Right cardiac atrium (tissue), 5 donors: Measurements from ENCODE around the gene CAMSAP1. TPM values are rescaled to one million over a fixed set of nuclear protein-coding genes. Genes with fewer than 3 reads are reported as not detected.

Source experiments
- ATAC-seq, 2 donors: fragments of 200-7000 bp; cut with Tn5 transposase; one replicate each; pipeline versions ENCODE4 v1.8.0 to v1.9.1; 2020; ENCODE audit warnings: moderate library complexity in 2 of 2, mild to moderate bottlenecking in 1 of 2
- DNase-seq, 3 donors: peaks; one replicate each; pipeline ENCODE4 v3.0.0-alpha.2; 2020
- H3K27ac ChIP-seq: one replicate; pipeline ENCODE4 v1.5.1; 2013; ENCODE audit warnings: mild to moderate bottlenecking, low read length, control low read depth, moderate library complexity
- H3K27me3 ChIP-seq: one replicate; pipeline ENCODE4 v1.6.1; 2013; ENCODE audit not compliant: control insufficient read depth, insufficient read depth
- H3K4me1 ChIP-seq: one replicate; pipeline ENCODE4 v1.6.1; 2013; ENCODE audit warnings: low read length; ENCODE audit not compliant: control insufficient read depth, insufficient read depth
- H3K4me3 ChIP-seq: one replicate; pipeline ENCODE4 v1.5.1; 2013; ENCODE audit warnings: low read length, control low read depth
- H3K9me3 ChIP-seq: one replicate; pipeline ENCODE4 v1.6.1; 2013; ENCODE audit warnings: low read length; ENCODE audit not compliant: control insufficient read depth
- WGBS: extraction: QIAGEN DNeasy Blood & Tissue Kit; methylation state at CpG from one replicate; pipeline ENCODE4 v1.1.7; 2013; 5-methylcytosine and 5-hydroxymethylcytosine counted together
- intact Hi-C, 4 donors: fragments of 100-400 bp; cut with DNase I; formaldehyde crosslinking; loops; one replicate each; pipeline versions ENCODE4 v1.11.0 to v1.14.0; 2022 to 2023
- polyA plus RNA-seq: library from polyadenylated mRNA; stranded (reverse); fragments of 200-250 nt; gene quantifications from one replicate; pipeline ENCODE4 v1.2.3, GENCODE V29; 2013
- total RNA-seq, 4 donors: library from RNA; stranded (reverse); fragmentation: NEBNext Ultra II Directional; extraction: Animal tissue kit (Norgen Biotek cat#: 25700); gene quantifications; one replicate each; pipeline ENCODE4 v1.2.1, GENCODE V29; 2021
- donor health status: healthy with polysubstance abuse.
- donor health status: DM: no; HTN: yes; CAD: no.
- donor health status: DM: no; HTN: no; CAD: no.
- donor health status: DM: no; HTN: yes; CAD: no; lungs with severe emphysema.
- donor health status: DM: yes; HTN: yes; CAD: no.

Gene CAMSAP1
- total and polyA plus RNA-seq, 5 donors: 10.0 to 22.8 (median 18.2) TPM

- H3K9me3 ChIP-seq: no peaks in the 10 kb centered on the region
- no peaks in the 10 kb centered on the region for H3K27me3 ChIP-seq
- no peak overlapping the region for H3K4me3 ChIP-seq
- ATAC-seq: no peak
- DNase-seq: no peak
- no peak overlapping the region for H3K27ac ChIP-seq
- intact Hi-C loops: loop anchor here in 1 of 4 donors (10.0 kb wide), 1 partner anchor 240 kb away; no protein-coding TSS in a partner anchor
- WGBS: 79% methylated on average over 16 of the region's 16 CpGs
- H3K4me1 ChIP-seq: peaks cover 17% of the 10 kb centered on the region
Measured at GRCh38 chr9:135884328-135885035, 22.9 kb downstream of the CAMSAP1 start.

- Histone ChIP-seq H3K4me1 (peaks cover 17% of the 10 kb centered on the region), H3K27me3 (no peaks in the 10 kb centered on the region), H3K4me3 (no peak overlapping the region), H3K27ac (no peak overlapping the region), H3K9me3 (no peaks in the 10 kb centered on the region)
- WGBS: 84% methylated on average over 15 of the region's 15 CpGs
- intact Hi-C loops: loop anchor here in 1 of 4 donors (10.0 kb wide), 1 partner anchor 241 kb away; no protein-coding TSS in a partner anchor
- DNase-seq (peak in 2 of 3 donors; percentile 72 to 74), ATAC-seq (no peak)
Measured at GRCh38 chr9:135883410-135884089, 23.8 kb downstream of the CAMSAP1 start.

DNA sequence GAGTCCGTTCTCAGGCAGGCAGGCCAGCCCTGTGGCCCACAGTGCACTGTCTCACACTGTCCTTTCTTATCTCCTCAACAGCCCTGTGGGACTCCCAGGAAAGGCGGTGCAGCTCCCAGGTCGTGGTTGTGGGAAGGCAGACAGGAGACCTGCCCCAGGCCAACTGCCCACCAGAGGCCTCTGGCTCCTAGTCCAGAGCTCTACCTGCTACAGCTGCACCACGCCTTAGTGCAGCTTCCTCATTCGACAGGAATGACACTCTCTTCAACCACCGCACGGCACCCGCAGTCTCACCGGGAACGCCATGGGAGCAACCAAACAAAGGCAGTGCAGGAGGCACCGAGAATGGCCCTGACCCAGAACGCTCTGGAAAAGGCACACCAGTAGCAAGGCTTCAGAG lies 25.3 kb downstream of the CAMSAP1 start:
- H3K27me3 ChIP-seq: no peaks in the 10 kb centered on the region
- H3K27ac ChIP-seq: no peak overlapping the region
- no peak for ATAC-seq
- intact Hi-C loops: loop anchor here in 1 of 4 donors (10.0 kb wide), 1 partner anchor 243 kb away; no protein-coding TSS in a partner anchor
- WGBS: 85% methylated on average over 12 of the region's 12 CpGs
- no peaks in the 10 kb centered on the region for H3K9me3 ChIP-seq
- H3K4me1 ChIP-seq: peaks cover 5% of the 10 kb centered on the region
- DNase-seq: no peak
- H3K4me3 ChIP-seq: no peak overlapping the region

- no peaks in the 10 kb centered on the region for H3K27me3 ChIP-seq
- DNase-seq (no peak), ATAC-seq (no peak)
- H3K27ac ChIP-seq: no peak overlapping the region
- no peaks in the 10 kb centered on the region for H3K9me3 ChIP-seq
- intact Hi-C loops: loop anchor here in 1 of 4 donors (10.0 kb wide), 1 partner anchor 244 kb away; no protein-coding TSS in a partner anchor
- no peaks in the 10 kb centered on the region for H3K4me1 ChIP-seq
- 82% methylated on average over 12 of the region's 12 CpGs for WGBS
- H3K4me3 ChIP-seq: no peak overlapping the region
Measured at GRCh38 chr9:135880438-135880837, 26.9 kb downstream of the CAMSAP1 start.

GRCh38 chr9:135879619-135880018 lies 27.7 kb downstream of the CAMSAP1 start:
- no peak overlapping the region for H3K27ac ChIP-seq
- no peak for DNase-seq

DNA sequence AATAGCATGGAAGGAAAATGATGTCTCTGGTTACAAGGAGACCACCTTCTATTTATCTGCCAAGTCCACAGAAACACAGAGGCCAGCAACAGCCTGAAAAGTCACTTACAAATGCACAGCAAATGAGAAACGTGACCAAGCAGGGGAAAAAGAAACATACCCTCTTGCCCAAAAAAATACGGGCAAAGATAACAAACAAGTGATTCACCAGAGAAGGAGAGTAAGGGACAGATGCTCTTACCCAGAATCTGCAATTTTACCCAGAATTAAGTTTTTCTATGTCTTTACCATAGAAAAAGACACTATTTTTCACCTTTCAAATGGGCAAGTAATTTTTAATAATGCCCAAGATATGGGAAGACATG lies 28.1 kb downstream of the CAMSAP1 start:
- no peaks in the 10 kb centered on the region for H3K4me1 ChIP-seq
- H3K4me3 ChIP-seq: no peak overlapping the region
- DNase-seq: no peak

More at GRCh38 chr9:135879619-135880018, 27.7 kb downstream of the CAMSAP1 start:
- intact Hi-C loops: loop anchor here in 1 of 4 donors (10.0 kb wide), 1 partner anchor 245 kb away; no protein-coding TSS in a partner anchor
- Histone ChIP-seq H3K4me3 (no peak overlapping the region), H3K4me1 (no peaks in the 10 kb centered on the region), H3K9me3 (no peaks in the 10 kb centered on the region), H3K27me3 (no peaks in the 10 kb centered on the region)
- 48% methylated on average over 8 of the region's 8 CpGs for whole genome bisulfite sequencing
- peak; percentile 55 to 57 for ATAC-seq

DNA sequence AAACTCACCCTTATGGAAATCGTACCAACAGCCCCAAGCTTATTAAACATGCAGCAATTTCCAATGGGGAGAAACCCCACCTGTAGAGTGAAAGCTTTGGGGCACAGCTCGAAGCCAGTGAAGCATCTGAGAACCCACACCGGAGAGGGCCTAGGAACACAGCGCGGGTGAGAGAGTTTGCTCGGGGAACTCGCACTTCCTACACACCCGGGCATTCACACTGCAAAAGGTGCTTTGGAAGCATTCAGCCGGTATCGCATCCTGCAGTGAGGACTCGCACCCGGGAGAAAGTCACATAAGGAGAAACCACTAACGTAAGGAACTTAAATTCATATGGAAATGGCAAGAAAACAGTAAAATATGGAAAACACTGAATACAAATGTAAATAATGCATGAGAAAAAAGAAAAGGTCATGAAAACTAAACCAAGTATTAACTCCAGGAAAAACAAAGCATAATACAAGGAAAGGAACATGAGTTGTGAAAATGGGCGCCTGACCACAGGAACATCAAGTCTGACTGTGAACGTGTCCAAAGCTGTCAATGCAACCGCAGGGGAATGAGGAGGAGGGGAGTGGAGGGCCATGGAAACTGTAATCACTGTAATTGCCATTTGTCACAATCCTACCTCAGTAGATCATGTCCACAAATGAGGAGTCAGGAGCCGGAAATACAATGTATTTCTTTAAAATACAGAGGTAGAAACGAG lies 28.7 kb downstream of the CAMSAP1 start:
- Histone ChIP-seq H3K4me3 (no peak overlapping the region), H3K27me3 (no peaks in the 10 kb centered on the region), H3K9me3 (no peaks in the 10 kb centered on the region), H3K27ac (no peak overlapping the region), H3K4me1 (no peaks in the 10 kb centered on the region)
- no peak for ATAC-seq
- 86% methylated on average over 18 of the region's 18 CpGs for WGBS
- intact Hi-C loops: no loop called here
- DNase-seq: no peak

More for the DNA sequence above, 28.1 kb downstream of the CAMSAP1 start:
- Histone ChIP-seq H3K27me3 (no peaks in the 10 kb centered on the region), H3K27ac (no peak overlapping the region), H3K9me3 (no peaks in the 10 kb centered on the region)
- WGBS: 53% methylated on average over 2 of the region's 2 CpGs
- no peak for ATAC-seq
- intact Hi-C loops: no loop called here

DNA sequence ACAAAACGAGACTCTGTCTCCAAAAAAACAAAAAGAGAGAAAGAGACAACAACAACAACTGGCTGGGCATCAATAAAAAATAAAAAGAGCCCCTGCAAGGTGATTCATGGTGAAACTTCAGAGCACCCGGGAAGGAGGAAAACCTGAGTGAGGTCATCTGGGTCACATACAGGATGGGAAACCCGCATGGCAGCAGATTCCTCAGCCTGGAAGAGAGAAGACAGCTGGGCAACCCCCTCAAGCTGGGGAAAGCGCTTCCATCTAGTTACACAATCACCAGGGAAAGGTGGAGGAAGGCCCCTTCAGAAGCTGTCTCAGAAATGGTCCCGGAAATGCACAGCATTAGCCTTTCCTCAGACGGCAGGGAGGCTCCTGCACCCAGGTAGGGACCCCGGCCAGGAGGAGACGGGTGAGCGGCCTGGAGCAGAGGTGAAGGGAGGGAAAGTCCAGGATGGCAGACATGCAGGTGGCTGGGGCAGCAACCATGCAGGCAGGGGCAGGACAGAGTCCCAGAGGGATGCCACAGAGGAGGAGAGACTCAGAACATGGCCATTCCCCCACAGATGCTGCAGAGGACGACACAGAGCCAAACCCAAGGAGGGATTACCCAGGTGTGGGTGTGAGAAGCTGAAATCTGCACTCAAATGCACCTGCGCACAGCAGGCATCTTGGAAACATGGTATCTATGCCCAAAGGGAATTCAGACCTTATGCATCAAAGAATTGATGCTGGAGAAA lies 29.4 kb downstream of the CAMSAP1 start:
- Histone ChIP-seq H3K4me1 (no peaks in the 10 kb centered on the region), H3K9me3 (no peaks in the 10 kb centered on the region), H3K4me3 (no peak overlapping the region), H3K27me3 (no peaks in the 10 kb centered on the region), H3K27ac (no peak overlapping the region)
- DNase-seq (no peak), ATAC-seq (no peak)
- 85% methylated on average over 11 of the region's 11 CpGs for WGBS
- intact Hi-C loops: no loop called here

DNA sequence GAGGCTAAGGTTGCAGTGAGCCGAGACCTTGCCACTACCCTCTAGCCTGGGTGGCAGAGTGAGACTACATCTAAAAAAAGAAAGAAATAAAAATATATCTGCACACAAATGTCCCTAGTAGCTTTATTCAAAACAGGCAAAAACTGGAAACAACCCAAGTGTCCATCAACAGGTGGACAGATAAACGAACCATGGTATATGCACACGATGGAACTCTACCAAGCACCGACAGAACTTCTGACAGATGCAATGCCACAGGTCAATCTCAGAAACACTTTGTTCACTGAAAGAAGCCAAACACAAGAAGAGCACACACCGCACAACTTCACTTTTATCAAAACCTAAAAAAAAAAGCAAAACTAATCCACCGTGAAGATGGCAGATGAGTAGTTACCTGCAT lies 30.4 kb downstream of the CAMSAP1 start:
- H3K9me3 ChIP-seq: no peaks in the 10 kb centered on the region
- H3K27ac ChIP-seq: no peak overlapping the region
- intact Hi-C loops: no loop called here
- 68% methylated on average over 6 of the region's 6 CpGs for WGBS
- no peaks in the 10 kb centered on the region for H3K4me1 ChIP-seq
- H3K4me3 ChIP-seq: no peak overlapping the region
- ATAC-seq (no peak), DNase-seq (no peak)
- no peaks in the 10 kb centered on the region for H3K27me3 ChIP-seq

- Histone ChIP-seq H3K4me3 (no peak overlapping the region), H3K4me1 (no peaks in the 10 kb centered on the region), H3K27ac (no peak overlapping the region), H3K27me3 (no peaks in the 10 kb centered on the region), H3K9me3 (no peaks in the 10 kb centered on the region)
- WGBS: 90% methylated on average over 5 of the region's 5 CpGs
- no peak for DNase-seq
- intact Hi-C loops: no loop called here
- no peak for ATAC-seq
Measured at GRCh38 chr9:135874859-135875258, 32.5 kb downstream of the CAMSAP1 start.
